Suprapubic skin (tissue), 4 donors: ENCODE results near the gene GTPBP6. TPM values are rescaled to one million over a fixed set of nuclear protein-coding genes. Genes with fewer than 3 reads are reported as not detected.

Experiments
- DNase-seq, 2 donors: peaks; one replicate each; pipeline ENCODE4 v3.0.0-alpha.2; 2019; ENCODE audit warnings: low spot score in 2 of 2
- H3K27ac ChIP-seq: fragments of 200-600 bp; sonication (generic); one replicate; pipeline ENCODE4 v1.5.1; 2019
- H3K27me3 ChIP-seq: fragments of 200-600 bp; sonication (generic); one replicate; pipeline ENCODE4 v1.5.1; 2019
- H3K36me3 ChIP-seq: fragments of 200-600 bp; sonication (generic); one replicate; pipeline ENCODE4 v1.5.1; 2019
- H3K4me1 ChIP-seq: fragments of 200-600 bp; sonication (generic); one replicate; pipeline ENCODE4 v1.5.1; 2019
- H3K4me3 ChIP-seq: fragments of 200-600 bp; sonication (generic); one replicate; pipeline ENCODE4 v1.5.1; 2019; ENCODE audit warnings: mild to moderate bottlenecking
- H3K9me3 ChIP-seq: fragments of 200-600 bp; sonication (generic); one replicate; pipeline ENCODE4 v1.5.1; 2019
- EP300 ChIP-seq: sonication (generic); formaldehyde crosslinking; IDR thresholded peaks from one replicate; pipeline ENCODE4 v1.6.1; 2017; ENCODE audit warnings: antibody characterized with exemption
- POLR2A ChIP-seq, 2 donors: fragments of 450-650 bp; IDR thresholded peaks; one replicate each; pipeline ENCODE4 v1.6.1; 2017; ENCODE audit warnings: antibody characterized with exemption in 2 of 2, mild to moderate bottlenecking in 2 of 2, moderate library complexity in 2 of 2
- POLR2AphosphoS5 ChIP-seq, 3 donors: sonication (generic); formaldehyde crosslinking; IDR thresholded peaks; one replicate each; pipeline ENCODE4 v1.6.1; 2017; ENCODE audit warnings: antibody characterized with exemption in 3 of 3
- WGBS: methylation state at CpG from one replicate; pipeline ENCODE4 v1.1.5; 2018; 5-methylcytosine and 5-hydroxymethylcytosine counted together
- total RNA-seq, 4 donors: library from RNA; depleted of rRNA; stranded (reverse); fragments of >200 nt; gene quantifications; one replicate each; pipeline ENCODE4 v1.1.0, GENCODE V29; 2016
- TF ChIP-seq, protein P1 (sequence below), 2 donors: fragments of 200-600 bp in 1 of 2; fragments of 450-650 bp in 1 of 2; sonication (generic) in 1 of 2; IDR thresholded peaks; one replicate each; pipeline ENCODE4 v1.5.1; 2016 to 2019; ENCODE audit warnings: antibody characterized with exemption in 2 of 2, mild to moderate bottlenecking in 1 of 2, moderate library complexity in 1 of 2

The GTPBP6 gene
- total RNA-seq, 4 donors from 2014 or later = 29.7 to 36.4 (median 34.3) TPM

DNA sequence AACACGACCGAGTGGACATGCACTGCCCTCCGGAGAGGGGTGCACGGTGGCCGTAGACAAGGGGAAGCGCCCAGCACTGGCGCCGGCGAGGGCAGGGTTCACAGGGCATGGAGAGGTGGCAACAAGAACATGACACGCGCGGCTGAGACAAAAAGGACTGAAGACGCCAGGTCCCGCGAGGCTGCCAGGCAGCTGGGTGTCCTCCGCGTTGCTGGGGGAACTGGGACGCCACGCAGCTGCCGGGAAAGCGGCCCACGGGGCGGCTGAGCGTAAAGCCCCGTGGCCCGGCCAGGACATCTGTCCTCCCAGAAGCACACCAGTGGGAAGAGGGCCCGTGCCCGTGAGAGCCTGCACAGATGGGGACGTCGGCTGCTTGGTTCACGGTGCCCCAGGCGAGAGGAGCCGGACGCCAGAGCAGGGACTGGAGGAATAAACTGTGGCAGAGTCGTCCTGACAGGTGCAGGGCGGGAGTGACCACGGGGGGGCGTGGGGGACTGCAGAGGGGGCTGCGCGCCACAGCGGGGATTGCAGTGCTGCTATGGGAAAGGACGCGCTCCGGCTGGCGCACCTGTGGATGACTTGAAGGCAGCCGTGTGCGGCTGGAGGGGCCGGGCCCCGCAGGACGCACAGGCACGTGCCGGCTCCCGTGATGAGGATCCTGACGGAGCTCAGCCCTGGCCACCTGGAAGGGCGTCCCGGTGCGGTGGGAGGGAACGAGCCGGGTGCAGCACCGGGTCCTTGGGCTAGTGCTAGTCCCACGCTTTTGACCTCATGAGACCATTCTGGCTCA lies 32.1 kb upstream of the GTPBP6 start:
- Histone ChIP-seq H3K9me3 (no peaks in the 10 kb centered on the region), H3K4me1 (no peaks in the 10 kb centered on the region), H3K4me3 (no peak overlapping the region), H3K36me3 (peaks cover 40% of the 10 kb centered on the region), H3K27ac (no peak overlapping the region), H3K27me3 (no peaks in the 10 kb centered on the region)
- WGBS = 95% methylated on average over 54 of the region's 61 CpGs
- TF ChIP-seq POLR2AphosphoS5 (IDR thresholded peaks at IDR 0.05) = no peak
- no peak for TF ChIP-seq EP300
- no peak for TF ChIP-seq POLR2A (IDR thresholded peaks at IDR 0.05)
- TF ChIP-seq, protein P1, sequence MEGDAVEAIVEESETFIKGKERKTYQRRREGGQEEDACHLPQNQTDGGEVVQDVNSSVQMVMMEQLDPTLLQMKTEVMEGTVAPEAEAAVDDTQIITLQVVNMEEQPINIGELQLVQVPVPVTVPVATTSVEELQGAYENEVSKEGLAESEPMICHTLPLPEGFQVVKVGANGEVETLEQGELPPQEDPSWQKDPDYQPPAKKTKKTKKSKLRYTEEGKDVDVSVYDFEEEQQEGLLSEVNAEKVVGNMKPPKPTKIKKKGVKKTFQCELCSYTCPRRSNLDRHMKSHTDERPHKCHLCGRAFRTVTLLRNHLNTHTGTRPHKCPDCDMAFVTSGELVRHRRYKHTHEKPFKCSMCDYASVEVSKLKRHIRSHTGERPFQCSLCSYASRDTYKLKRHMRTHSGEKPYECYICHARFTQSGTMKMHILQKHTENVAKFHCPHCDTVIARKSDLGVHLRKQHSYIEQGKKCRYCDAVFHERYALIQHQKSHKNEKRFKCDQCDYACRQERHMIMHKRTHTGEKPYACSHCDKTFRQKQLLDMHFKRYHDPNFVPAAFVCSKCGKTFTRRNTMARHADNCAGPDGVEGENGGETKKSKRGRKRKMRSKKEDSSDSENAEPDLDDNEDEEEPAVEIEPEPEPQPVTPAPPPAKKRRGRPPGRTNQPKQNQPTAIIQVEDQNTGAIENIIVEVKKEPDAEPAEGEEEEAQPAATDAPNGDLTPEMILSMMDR (IDR thresholded peaks at IDR 0.05) = no peak
- no peak for DNase-seq

DNA sequence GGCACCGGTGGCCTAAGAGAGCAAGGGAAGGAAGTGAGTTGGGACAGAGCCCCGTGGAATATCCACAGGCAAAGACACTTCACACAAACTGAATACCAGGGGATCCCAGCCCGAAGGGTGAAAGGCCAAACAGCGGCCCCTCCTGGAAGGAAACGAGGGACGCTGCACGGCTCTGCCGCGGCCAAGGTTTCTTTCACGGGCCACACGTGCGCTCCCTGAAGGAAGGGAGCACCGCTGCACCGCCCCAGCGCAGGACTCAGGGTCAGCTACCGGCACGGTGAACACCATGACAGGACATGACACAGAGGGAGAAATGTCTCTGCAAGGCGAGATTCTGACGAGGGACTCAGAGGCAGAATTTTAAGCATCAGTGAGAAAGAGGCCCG lies 31.5 kb upstream of the GTPBP6 start:
- H3K36me3 ChIP-seq = peaks cover 40% of the 10 kb centered on the region
- no peak overlapping the region for H3K27ac ChIP-seq
- H3K27me3 ChIP-seq = no peaks in the 10 kb centered on the region
- no peak for DNase-seq
- TF ChIP-seq POLR2AphosphoS5 (IDR thresholded peaks at IDR 0.05) = no peak
- TF ChIP-seq, protein P1 (IDR thresholded peaks at IDR 0.05) = no peak
- TF ChIP-seq EP300 = no peak
- no peak for TF ChIP-seq POLR2A (IDR thresholded peaks at IDR 0.05)
- H3K9me3 ChIP-seq = no peaks in the 10 kb centered on the region
- no peak overlapping the region for H3K4me3 ChIP-seq
- WGBS = 89% methylated on average over 20 of the region's 20 CpGs
- no peaks in the 10 kb centered on the region for H3K4me1 ChIP-seq

DNA sequence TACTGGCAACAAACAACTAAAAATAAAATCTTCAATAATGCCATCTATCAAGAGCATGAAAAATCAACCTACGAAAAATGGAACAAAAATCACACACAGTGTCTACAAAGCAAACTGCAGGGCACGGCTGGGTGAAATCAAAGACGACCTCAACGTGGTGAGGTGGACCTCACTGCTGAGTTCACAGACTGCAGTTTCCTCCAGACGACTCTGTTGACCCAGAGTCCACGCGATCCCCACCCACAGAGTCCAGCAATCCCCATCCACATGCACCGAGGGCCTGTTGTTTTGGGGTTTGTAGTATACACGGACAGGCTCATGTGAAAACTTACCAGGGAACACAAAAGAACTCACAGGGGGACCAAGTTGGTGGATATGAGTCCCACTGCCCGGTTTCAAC lies 31.1 kb upstream of the GTPBP6 start:
- H3K27ac ChIP-seq = no peak overlapping the region
- peaks cover 42% of the 10 kb centered on the region for H3K36me3 ChIP-seq
- H3K9me3 ChIP-seq = no peaks in the 10 kb centered on the region
- no peaks in the 10 kb centered on the region for H3K4me1 ChIP-seq
- TF ChIP-seq POLR2AphosphoS5 (IDR thresholded peaks at IDR 0.05) = no peak
- no peak for TF ChIP-seq EP300
- TF ChIP-seq, protein P1 (IDR thresholded peaks at IDR 0.05) = no peak
- TF ChIP-seq POLR2A (IDR thresholded peaks at IDR 0.05) = no peak
- no peak overlapping the region for H3K4me3 ChIP-seq
- DNase-seq = peak in 1 of 2 donors; percentile 58
- H3K27me3 ChIP-seq = no peaks in the 10 kb centered on the region
- WGBS = 90% methylated on average over 10 of the region's 10 CpGs

DNA sequence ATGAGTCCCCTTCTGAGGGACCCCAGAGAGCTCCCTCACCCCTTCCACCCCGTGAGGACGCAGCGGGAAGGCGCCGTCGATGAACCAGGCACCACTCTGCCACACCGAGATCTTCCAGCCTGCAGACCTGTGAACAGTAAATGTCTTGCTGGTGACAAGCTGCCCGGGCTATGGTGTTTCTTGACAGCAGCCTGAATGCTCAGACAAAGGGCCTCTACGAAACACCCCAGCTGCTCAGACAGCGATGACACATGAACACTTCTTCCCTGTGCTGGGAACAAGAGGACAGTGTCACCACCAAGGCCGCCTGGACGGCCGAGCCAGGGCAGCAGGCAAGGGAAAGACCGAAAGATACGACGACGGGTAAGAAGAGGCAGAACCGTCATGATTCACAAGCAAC lies 30.6 kb upstream of the GTPBP6 start:
- Histone ChIP-seq H3K27ac (no peak overlapping the region), H3K4me1 (no peaks in the 10 kb centered on the region), H3K9me3 (no peaks in the 10 kb centered on the region), H3K4me3 (no peak overlapping the region), H3K27me3 (no peaks in the 10 kb centered on the region), H3K36me3 (peaks cover 45% of the 10 kb centered on the region)
- TF ChIP-seq POLR2AphosphoS5 (IDR thresholded peaks at IDR 0.05) = no peak
- TF ChIP-seq POLR2A (IDR thresholded peaks at IDR 0.05) = no peak
- no peak for TF ChIP-seq EP300
- TF ChIP-seq, protein P1 (IDR thresholded peaks at IDR 0.05) = no peak
- DNase-seq = peak in 1 of 2 donors; percentile 68
- WGBS = 93% methylated on average over 15 of the region's 18 CpGs

DNA sequence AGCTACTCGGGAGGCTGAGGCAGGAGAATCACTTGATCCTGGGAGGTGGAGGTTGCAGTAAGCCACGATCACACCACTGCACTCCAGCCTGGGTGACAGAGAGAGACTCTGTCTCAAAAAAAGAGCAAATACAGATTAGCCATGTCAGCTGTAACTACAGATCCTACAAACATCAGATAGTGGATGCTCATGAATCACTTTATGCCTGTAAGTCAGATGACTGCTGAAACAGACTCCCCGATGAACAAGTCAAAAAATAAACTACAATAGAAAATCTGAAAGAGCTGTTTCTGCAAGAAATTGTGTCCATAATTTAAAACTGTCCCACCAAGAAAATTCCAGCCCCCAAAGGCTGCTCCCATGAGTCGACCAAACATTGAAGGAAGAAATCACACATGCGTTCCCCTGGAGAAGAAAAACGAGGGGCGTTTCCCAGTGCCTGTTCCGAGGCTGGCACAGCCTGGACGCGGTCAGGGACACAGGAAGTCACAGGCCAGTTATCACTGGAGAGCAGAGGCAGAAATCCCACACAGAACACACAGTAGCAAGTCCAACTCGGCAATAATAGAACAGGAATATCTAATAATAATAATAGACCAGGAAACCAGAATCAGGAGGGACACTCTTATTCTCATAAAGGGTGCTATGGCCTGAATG lies 30.0 kb upstream of the GTPBP6 start:
- no peaks in the 10 kb centered on the region for H3K9me3 ChIP-seq
- 65% methylated on average over 11 of the region's 11 CpGs for WGBS

More for the DNA sequence above, 30.0 kb upstream of the GTPBP6 start:
- H3K36me3 ChIP-seq = peaks cover 46% of the 10 kb centered on the region
- H3K27ac ChIP-seq = no peak overlapping the region
- no peak overlapping the region for H3K4me3 ChIP-seq
- no peaks in the 10 kb centered on the region for H3K4me1 ChIP-seq
- H3K27me3 ChIP-seq = no peaks in the 10 kb centered on the region
- peak in 1 of 2 donors; percentile 49 for DNase-seq
- TF ChIP-seq EP300 = no peak
- TF ChIP-seq, protein P1 (IDR thresholded peaks at IDR 0.05) = no peak
- no peak for TF ChIP-seq POLR2AphosphoS5 (IDR thresholded peaks at IDR 0.05)
- TF ChIP-seq POLR2A (IDR thresholded peaks at IDR 0.05) = no peak
